UCSD-AML1 (cell line): ENCODE measurements around the gene MSRB3.
"Not testable (repeated sequence)": the region's sequence is repeated elsewhere in the genome, so short reads cannot be mapped to it uniquely, and the experiment has no call there.

Source experiments
- DNase-seq: peaks from one replicate; lab custom pipeline; 2025; ENCODE audit not compliant: unreplicated experiment; lab: John Stamatoyannopoulos, UW

Gene MSRB3

GRCh38 chr12:65449400-65449799 is 170.9 kb downstream of the MSRB3 start:
- no peak for DNase-seq

- no peak for DNase-seq
These were observed 172.1 kb downstream of the MSRB3 start for GRCh38 chr12:65450625-65451024.

GRCh38 chr12:65454115-65454787 is 175.8 kb downstream of the MSRB3 start:
- DNase-seq: no peak

DNA sequence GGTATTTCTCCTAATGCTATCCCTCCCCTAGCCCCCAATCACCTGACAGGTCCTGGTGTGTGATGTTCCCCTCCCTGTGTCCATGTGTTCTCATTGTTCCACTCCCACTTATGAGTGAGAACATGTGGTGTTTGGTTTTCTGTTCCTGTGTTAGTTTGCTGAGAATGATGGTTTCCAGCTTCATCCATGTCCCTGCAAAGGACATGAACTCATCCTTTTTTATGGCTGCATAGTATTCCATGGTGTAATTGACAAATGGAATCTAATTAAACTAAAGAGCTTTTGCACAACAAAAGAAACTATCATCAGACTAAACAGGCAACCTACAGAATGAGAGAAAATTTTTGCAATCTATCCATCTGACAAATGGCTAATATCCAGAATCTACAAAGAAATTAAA is 178.9 kb downstream of the MSRB3 start:
- not testable (repeated sequence) for DNase-seq

DNA sequence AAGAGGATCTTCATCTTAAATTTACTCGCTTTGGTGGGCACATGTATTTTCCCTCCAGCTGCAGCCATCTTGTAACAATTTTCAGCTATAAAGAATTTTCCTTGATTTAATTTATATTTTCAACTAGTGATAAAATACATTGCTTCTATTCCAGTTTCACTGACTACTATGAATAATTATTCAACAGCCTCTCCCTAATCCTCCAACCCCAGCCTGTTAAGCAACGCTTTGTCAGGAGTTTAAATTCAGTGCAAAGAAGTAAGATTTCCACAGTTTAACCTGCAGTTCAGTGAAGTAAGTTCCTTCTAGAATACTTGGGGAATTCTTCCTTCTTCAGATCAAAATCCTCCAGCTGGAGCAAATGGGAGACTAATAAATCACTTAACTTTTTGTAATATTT is 180.2 kb downstream of the MSRB3 start:
- DNase-seq: no peak

DNA sequence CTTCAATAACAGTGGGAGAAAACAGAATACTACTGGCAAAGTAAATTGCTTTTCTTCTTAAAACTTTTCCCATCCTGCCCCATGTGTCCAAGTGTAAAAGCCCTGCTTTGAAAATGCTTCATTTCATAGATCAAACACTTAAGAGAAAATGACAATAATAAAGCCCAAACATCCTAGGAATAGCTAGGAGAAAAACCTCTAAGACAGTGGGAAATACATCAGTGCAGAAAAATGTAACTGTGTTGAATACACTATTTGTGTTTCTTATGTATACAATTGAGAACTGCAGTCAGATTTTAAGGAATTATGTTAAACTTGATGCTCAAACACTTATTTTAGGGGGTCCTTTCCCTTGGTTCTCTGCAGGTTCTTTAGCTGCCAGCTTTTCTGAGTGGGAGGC is 181.1 kb downstream of the MSRB3 start:
- no peak for DNase-seq

- no peak for DNase-seq
These were observed 181.6 kb downstream of the MSRB3 start for GRCh38 chr12:65460063-65460462.

DNA sequence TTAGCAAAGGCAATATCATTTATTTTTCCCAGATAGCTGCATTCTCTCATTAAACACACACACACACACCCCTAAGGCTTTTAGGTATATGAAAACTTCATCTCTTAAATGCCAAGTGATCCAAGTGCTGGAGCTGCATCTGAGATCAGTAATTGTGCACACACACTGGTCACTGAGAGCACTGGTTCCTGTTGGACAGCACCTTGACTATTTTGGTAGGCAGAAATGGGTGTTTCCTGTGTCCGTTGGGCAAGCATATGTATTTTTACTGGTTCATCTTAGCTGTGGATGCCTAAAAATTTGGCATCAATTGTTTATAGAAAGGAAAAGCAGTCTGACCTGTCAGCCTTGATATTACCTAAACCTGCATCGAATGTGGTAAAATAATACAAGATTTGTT is 182.5 kb downstream of the MSRB3 start:
- DNase-seq: no peak

- DNase-seq: no peak
These were observed 184.0 kb downstream of the MSRB3 start for GRCh38 chr12:65462484-65462883.

GRCh38 chr12:65463082-65463481 is 184.6 kb downstream of the MSRB3 start:
- no peak for DNase-seq

DNA sequence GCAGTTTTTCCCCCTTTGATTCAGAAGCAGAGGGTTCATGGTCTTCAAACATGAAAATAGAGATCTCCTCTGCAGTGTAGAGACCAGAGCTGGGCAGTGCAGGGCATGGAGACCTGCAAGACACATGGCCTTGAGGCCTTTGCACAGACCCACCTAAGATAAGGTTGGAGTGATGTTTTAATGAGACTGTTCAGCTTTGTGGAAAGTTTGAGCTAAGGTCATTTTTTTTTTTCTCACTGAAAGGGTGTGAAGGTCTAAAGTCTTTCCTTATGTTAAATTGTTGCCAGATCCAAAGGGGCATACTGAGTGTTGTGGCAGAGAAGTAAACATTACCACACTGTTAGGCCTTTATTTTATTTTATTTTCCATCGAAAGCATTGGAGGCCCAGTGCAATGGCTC is 185.1 kb downstream of the MSRB3 start:
- DNase-seq: no peak

DNA sequence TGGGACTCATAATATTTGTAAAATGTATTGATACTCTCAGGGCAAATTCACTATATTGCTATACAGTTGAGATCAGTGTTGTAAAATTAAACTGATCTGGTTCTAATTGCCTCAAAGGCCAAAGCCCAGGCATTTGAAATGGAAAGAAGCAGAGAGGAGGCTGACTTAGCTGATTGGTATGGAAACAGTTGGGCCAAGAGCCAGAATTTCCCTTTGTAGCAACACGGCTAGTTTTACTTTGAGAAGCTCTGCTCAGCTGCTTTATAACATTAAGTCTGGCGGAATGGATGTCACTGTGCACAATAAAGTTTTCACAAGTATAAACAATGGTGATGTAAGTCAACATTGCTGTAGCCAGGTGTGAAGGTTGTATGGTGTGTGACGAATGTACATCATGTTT is 186.4 kb downstream of the MSRB3 start:
- no peak for DNase-seq

- no peak for DNase-seq
These were observed 187.5 kb downstream of the MSRB3 start for GRCh38 chr12:65465766-65466547.

GRCh38 chr12:65466911-65467310 is 188.4 kb downstream of the MSRB3 start:
- DNase-seq: no peak

GRCh38 chr12:65470256-65470655 is 191.8 kb downstream of the MSRB3 start:
- DNase-seq: no peak

DNA sequence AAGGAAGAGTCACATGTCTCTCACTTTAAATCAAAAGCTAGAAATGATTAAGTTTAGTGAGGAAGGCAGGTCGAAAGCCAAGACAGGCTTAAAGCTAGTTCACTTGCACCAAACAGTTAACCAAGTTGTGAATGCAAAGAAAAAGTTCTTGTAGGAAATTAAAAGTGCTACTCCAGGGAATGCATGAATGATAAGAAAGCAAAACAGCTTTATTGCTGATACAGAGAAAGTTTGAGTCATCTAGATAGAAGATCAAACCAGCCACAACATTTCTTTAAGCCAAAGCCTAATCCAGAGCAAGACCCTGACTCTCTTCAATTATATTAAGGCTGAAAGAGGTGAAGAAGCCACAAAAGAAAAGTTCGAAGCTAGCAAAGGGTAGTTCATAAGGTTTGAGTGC is 193.6 kb downstream of the MSRB3 start:
- no peak for DNase-seq

DNA sequence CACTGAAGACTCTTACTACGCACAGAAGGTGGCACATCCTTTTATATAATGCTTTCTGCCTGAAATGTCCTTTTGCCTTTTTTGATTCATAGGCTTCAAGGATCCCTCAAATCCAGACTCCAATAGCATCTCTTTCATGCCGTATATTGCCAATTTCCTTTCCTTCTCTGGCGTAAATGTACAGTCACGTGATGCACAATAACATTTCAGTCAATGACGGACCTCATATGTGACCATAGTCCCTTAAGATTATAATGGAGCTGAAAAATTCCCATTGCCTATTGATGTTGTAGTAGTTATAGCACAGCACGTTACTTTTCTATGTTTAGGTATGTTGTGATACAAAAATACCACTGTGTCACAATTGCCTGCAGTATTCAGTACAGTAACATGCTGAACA is 196.3 kb downstream of the MSRB3 start:
- DNase-seq: no peak

- no peak for DNase-seq
These were observed 199.2 kb downstream of the MSRB3 start for GRCh38 chr12:65477721-65478120.

DNA sequence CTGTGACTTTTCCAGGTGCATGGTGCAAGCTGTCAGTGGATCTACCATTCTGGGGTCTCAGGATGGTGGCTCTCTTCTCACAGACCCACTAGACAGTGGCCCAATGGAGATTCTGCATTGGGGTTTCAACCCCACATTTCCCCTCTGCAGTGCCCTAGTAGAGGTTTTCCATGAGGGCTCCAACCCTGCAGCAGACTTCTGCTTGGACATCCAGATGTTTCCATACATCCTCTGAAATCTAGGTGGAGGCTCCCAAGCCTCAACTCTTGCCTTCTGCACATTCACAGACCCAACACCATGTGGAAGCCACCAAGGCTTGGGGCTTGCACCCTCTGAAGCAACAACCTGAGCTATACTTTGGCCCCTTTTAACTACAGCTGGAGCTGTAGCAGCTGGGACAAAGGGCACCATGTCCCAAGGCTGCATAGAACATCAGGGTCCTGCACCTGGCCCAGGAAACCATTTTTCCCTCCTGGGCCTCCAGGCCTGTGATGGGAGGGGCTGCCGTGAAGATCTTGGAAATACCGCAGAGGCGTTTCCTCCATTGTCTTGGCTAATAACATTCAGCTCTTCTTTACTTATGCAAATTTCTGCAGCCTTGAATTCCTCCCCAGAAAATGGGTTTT is 205.5 kb downstream of the MSRB3 start:
- not testable (repeated sequence) for DNase-seq

- no peak for DNase-seq
These were observed 209.7 kb downstream of the MSRB3 start for GRCh38 chr12:65488197-65488596.

DNA sequence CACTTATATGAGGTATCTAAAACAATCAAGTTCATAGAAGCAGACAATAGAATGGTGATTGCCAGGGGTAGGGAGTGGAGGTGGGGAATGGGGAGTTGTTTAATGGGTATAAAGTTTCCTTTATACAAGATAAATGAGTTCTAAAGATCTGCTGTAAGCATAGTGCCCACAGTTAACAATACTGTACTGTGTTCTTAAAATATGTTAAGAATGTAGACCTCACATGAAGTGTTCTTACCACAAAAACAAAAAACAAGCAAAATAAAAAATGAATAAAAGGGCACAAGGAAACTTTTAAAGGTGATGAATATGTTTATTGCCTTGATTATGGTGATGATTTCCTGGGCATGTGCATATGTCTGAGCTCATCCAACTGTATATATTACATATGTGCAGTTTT is 211.8 kb downstream of the MSRB3 start:
- no peak for DNase-seq
